Measurements from ENCODE around the gene NALCN.

DNA sequence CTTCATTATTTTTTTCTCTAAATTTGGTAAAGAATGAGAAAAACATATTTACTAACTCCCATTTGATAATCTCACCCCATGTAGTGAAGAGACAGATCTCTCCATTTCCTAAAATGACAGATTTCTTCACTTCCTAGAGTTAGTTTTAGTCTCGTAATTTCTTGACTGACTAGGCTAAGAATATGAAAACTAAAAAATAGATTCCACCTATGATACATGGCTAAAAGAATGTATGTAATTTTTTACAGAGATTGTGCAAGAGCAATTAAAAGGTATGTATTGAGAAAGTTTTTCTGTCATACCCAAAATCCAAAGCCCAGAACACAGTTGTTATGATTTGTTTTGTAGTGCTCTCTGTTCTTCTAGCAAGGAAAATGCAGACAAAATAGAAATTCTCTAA is 9.5 kb downstream of the NALCN start:
- TF ChIP-seq, protein P1, sequence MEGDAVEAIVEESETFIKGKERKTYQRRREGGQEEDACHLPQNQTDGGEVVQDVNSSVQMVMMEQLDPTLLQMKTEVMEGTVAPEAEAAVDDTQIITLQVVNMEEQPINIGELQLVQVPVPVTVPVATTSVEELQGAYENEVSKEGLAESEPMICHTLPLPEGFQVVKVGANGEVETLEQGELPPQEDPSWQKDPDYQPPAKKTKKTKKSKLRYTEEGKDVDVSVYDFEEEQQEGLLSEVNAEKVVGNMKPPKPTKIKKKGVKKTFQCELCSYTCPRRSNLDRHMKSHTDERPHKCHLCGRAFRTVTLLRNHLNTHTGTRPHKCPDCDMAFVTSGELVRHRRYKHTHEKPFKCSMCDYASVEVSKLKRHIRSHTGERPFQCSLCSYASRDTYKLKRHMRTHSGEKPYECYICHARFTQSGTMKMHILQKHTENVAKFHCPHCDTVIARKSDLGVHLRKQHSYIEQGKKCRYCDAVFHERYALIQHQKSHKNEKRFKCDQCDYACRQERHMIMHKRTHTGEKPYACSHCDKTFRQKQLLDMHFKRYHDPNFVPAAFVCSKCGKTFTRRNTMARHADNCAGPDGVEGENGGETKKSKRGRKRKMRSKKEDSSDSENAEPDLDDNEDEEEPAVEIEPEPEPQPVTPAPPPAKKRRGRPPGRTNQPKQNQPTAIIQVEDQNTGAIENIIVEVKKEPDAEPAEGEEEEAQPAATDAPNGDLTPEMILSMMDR (IDR thresholded peaks at IDR 0.05; ENCODE audit: low read depth, low read length, missing input control): no peak
- TF ChIP-seq JUND (IDR thresholded peaks at IDR 0.05) (no peak), NR2F2 (IDR thresholded peaks at IDR 0.05) (no peak), SP1 (IDR thresholded peaks at IDR 0.05) (no peak)

Measured in liver (tissue), 3 donors.